Measurements from ENCODE around the gene TCERG1L.

Gene TCERG1L

GRCh38 chr10:131098416-131098952 is 213.0 kb downstream of the TCERG1L start:
- H3K4me3 ChIP-seq (ENCODE audit: low read length): no peak overlapping the region
- TF ChIP-seq ZNF274 (IDR thresholded peaks at IDR 0.05; ENCODE audit: low read depth, low read length): no peak

GRCh38 chr10:131096031-131096430 is 215.5 kb downstream of the TCERG1L start:
- no peak overlapping the region for H3K4me3 ChIP-seq (ENCODE audit: low read length)
- TF ChIP-seq ZNF274 (IDR thresholded peaks at IDR 0.05; ENCODE audit: low read depth, low read length): no peak

GRCh38 chr10:131095313-131095580 is 216.3 kb downstream of the TCERG1L start:
- H3K4me3 ChIP-seq (ENCODE audit: low read length): no peak overlapping the region
- no peak for TF ChIP-seq ZNF274 (IDR thresholded peaks at IDR 0.05; ENCODE audit: low read depth, low read length)

GRCh38 chr10:131094527-131095312 is 216.8 kb downstream of the TCERG1L start:
- TF ChIP-seq ZNF274 (IDR thresholded peaks at IDR 0.05; ENCODE audit: low read depth, low read length): no peak
- no peak overlapping the region for H3K4me3 ChIP-seq (ENCODE audit: low read length)

GRCh38 chr10:131093795-131094366 is 217.6 kb downstream of the TCERG1L start:
- no peak for TF ChIP-seq ZNF274 (IDR thresholded peaks at IDR 0.05; ENCODE audit: low read depth, low read length)
- H3K4me3 ChIP-seq (ENCODE audit: low read length): no peak overlapping the region

- no peak overlapping the region for H3K4me3 ChIP-seq (ENCODE audit: low read length)
- TF ChIP-seq ZNF274 (IDR thresholded peaks at IDR 0.05; ENCODE audit: low read depth, low read length): no peak
Observed at GRCh38 chr10:131093346-131093745, 218.2 kb downstream of the TCERG1L start.

- H3K4me3 ChIP-seq (ENCODE audit: low read length): no peak overlapping the region
- TF ChIP-seq ZNF274 (IDR thresholded peaks at IDR 0.05; ENCODE audit: low read depth, low read length): no peak
Observed at GRCh38 chr10:131092876-131093275, 218.6 kb downstream of the TCERG1L start.

- no peak for TF ChIP-seq ZNF274 (IDR thresholded peaks at IDR 0.05; ENCODE audit: low read depth, low read length)
- H3K4me3 ChIP-seq (ENCODE audit: low read length): no peak overlapping the region
Observed at GRCh38 chr10:131092386-131092785, 219.1 kb downstream of the TCERG1L start.

GRCh38 chr10:131091682-131092081 is 219.8 kb downstream of the TCERG1L start:
- no peak overlapping the region for H3K4me3 ChIP-seq (ENCODE audit: low read length)
- no peak for TF ChIP-seq ZNF274 (IDR thresholded peaks at IDR 0.05; ENCODE audit: low read depth, low read length)

- TF ChIP-seq ZNF274 (IDR thresholded peaks at IDR 0.05; ENCODE audit: low read depth, low read length): no peak
- H3K4me3 ChIP-seq (ENCODE audit: low read length): no peak overlapping the region
Observed at GRCh38 chr10:131090761-131091661, 220.5 kb downstream of the TCERG1L start.

GRCh38 chr10:131089861-131090260 is 221.7 kb downstream of the TCERG1L start:
- TF ChIP-seq ZNF274 (IDR thresholded peaks at IDR 0.05; ENCODE audit: low read depth, low read length): no peak
- no peak overlapping the region for H3K4me3 ChIP-seq (ENCODE audit: low read length)

GRCh38 chr10:131089150-131089549 is 222.4 kb downstream of the TCERG1L start:
- no peak overlapping the region for H3K4me3 ChIP-seq (ENCODE audit: low read length)
- no peak for TF ChIP-seq ZNF274 (IDR thresholded peaks at IDR 0.05; ENCODE audit: low read depth, low read length)

GRCh38 chr10:131088619-131089018 is 222.9 kb downstream of the TCERG1L start:
- no peak for TF ChIP-seq ZNF274 (IDR thresholded peaks at IDR 0.05; ENCODE audit: low read depth, low read length)
- H3K4me3 ChIP-seq (ENCODE audit: low read length): no peak overlapping the region

- TF ChIP-seq ZNF274 (IDR thresholded peaks at IDR 0.05; ENCODE audit: low read depth, low read length): no peak
- H3K4me3 ChIP-seq (ENCODE audit: low read length): no peak overlapping the region
Observed at GRCh38 chr10:131087464-131088215, 223.9 kb downstream of the TCERG1L start.

Data from GM08714 (cell line).